H1 (cell line): ENCODE data around the gene TRIM41. TPM values are rescaled to one million over a fixed set of nuclear protein-coding genes. Genes with fewer than 3 reads are reported as not detected.

Experiments
- CTCF ChIA-PET: fragments of 300-600 bp; sonication (Branson Sonifier 250); formaldehyde crosslinking; loops from one replicate; lab custom pipeline; 2021; ENCODE audit not compliant: partially characterized antibody; lab: Charles Lee
- POLR2A ChIA-PET: fragments of 300-600 bp; sonication (Branson Sonifier 250); formaldehyde crosslinking; loops from one replicate; lab custom pipeline; 2021; ENCODE audit warnings: inconsistent platforms; ENCODE audit not compliant: partially characterized antibody; lab: Charles Lee
- DNase-seq, 2 experiments: peaks; one replicate each; pipeline versions ENCODE4 v3.0.0 to v3.0.0-alpha.2; 2010 to 2022; ENCODE audit warnings: low spot score in 2 of 2, low read depth in 1 of 2, mixed read lengths in 1 of 2
- FAIRE-seq: peaks from 2 replicates; lab custom pipeline; 2011; peaks lifted over from hg19 to GRCh38; lab: Jason Lieb, UNC
- H2AFZ ChIP-seq: 2 replicates; pipeline ENCODE4 v1.8.1; 2012; ENCODE audit warnings: low read length, inconsistent platforms
- H2AK5ac ChIP-seq: 2 replicates; pipeline ENCODE4 v1.6.1; 2013; ENCODE audit warnings: low read depth, low read length
- H2BK120ac ChIP-seq: replicated peaks from 2 replicates; pipeline ENCODE3; 2013; ENCODE audit warnings: low read depth, low read length, inconsistent platforms
- H2BK12ac ChIP-seq: 2 replicates; pipeline ENCODE4 v1.6.1; 2013; ENCODE audit warnings: low read depth, low read length
- H2BK15ac ChIP-seq: 2 replicates; pipeline ENCODE4 v1.6.1; 2013; ENCODE audit warnings: low read length
- H2BK20ac ChIP-seq: 2 replicates; pipeline ENCODE4 v1.6.1; 2013; ENCODE audit warnings: low read length
- H2BK5ac ChIP-seq: 2 replicates; pipeline ENCODE4 v1.6.1; 2013; ENCODE audit warnings: low read depth, low read length
- H3K14ac ChIP-seq: 2 replicates; pipeline ENCODE4 v1.6.1; 2013; ENCODE audit warnings: inconsistent platforms; ENCODE audit not compliant: insufficient read length
- H3K18ac ChIP-seq: 2 replicates; pipeline ENCODE4 v1.6.1; 2013; ENCODE audit warnings: low read length; ENCODE audit errors: extremely low read depth
- H3K23ac ChIP-seq: 2 replicates; pipeline ENCODE4 v1.6.1; 2013; ENCODE audit warnings: inconsistent platforms; ENCODE audit not compliant: insufficient read length
- H3K23me2 ChIP-seq: 2 replicates; pipeline ENCODE4 v1.6.1; 2013; ENCODE audit warnings: low read depth, low read length
- H3K27ac ChIP-seq: 2 replicates; pipeline ENCODE4 v1.6.1; 2011; ENCODE audit warnings: low read depth, low read length, inconsistent platforms
- H3K27me3 ChIP-seq, 4 experiments: replicated peaks in 1 of 4; 1 replicate in 1 of 4; 2 replicates in 3 of 4; pipeline versions ENCODE4 v1.6.1 to v1.8.1; 2011 to 2013; ENCODE audit warnings: low read length in 3 of 4, mild to moderate bottlenecking in 3 of 4, inconsistent platforms in 2 of 4, mixed read lengths in 2 of 4, moderate library complexity in 1 of 4; ENCODE audit not compliant: control insufficient read depth in 3 of 4, insufficient read depth in 3 of 4; ENCODE audit errors: extremely low read depth in 1 of 4
- H3K36me3 ChIP-seq, 4 experiments: 2 replicates each; pipeline versions ENCODE4 v1.6.1 to v1.8.1; 2011 to 2013; ENCODE audit warnings: mild to moderate bottlenecking in 4 of 4, low read length in 3 of 4, moderate library complexity in 2 of 4, control low read depth in 1 of 4, inconsistent platforms in 1 of 4; ENCODE audit not compliant: insufficient read depth in 4 of 4, control insufficient read depth in 2 of 4
- H3K4ac ChIP-seq: replicated peaks from 2 replicates; pipeline ENCODE3; 2013; ENCODE audit warnings: low read length, low read depth, mixed read lengths, inconsistent platforms; ENCODE audit not compliant: insufficient read length
- H3K4me1 ChIP-seq, 4 experiments: replicated peaks in 1 of 4; 1 replicate in 1 of 4; 2 replicates in 3 of 4; pipeline versions ENCODE4 v1.6.1 to v1.8.1; 2011 to 2013; ENCODE audit warnings: low read length in 3 of 4, inconsistent platforms in 2 of 4, mixed read lengths in 1 of 4; ENCODE audit not compliant: insufficient read depth in 4 of 4, control insufficient read depth in 3 of 4
- H3K4me2 ChIP-seq, 2 experiments: 2 replicates each; pipeline versions ENCODE4 v1.6.1 to v1.8.1; 2011 to 2013; ENCODE audit warnings: low read depth in 2 of 2, low read length in 2 of 2, control low read depth in 1 of 2, inconsistent platforms in 1 of 2, mild to moderate bottlenecking in 1 of 2; ENCODE audit not compliant: insufficient read depth in 1 of 2
- H3K4me3 ChIP-seq, 4 experiments: fragments of 200-600, 300-600 bp in 1 of 4; sonication (generic), shearing (Covaris generic), sonication (Bioruptor Twin) in 1 of 4; 2 replicates each; pipeline versions ENCODE4 v1.5.1 to v1.8.1; 2011 to 2016; ENCODE audit warnings: low read length in 4 of 4, low read depth in 3 of 4, control low read depth in 2 of 4, inconsistent platforms in 2 of 4, mild to moderate bottlenecking in 2 of 4, mixed read lengths in 1 of 4, moderate library complexity in 1 of 4; ENCODE audit not compliant: insufficient read depth in 2 of 4; ENCODE audit errors: extremely low read depth in 1 of 4
- H3K56ac ChIP-seq: replicated peaks from 2 replicates; pipeline ENCODE3; 2013; ENCODE audit warnings: low read depth, mild to moderate bottlenecking, mixed read lengths, low read length, inconsistent platforms; ENCODE audit not compliant: insufficient read length
- H3K79me1 ChIP-seq: 2 replicates; pipeline ENCODE4 v1.6.1; 2013; ENCODE audit warnings: low read depth, low read length, control low read depth
- H3K79me2 ChIP-seq, 2 experiments: 2 replicates each; pipeline versions ENCODE4 v1.6.1 to v1.8.1; 2012 to 2013; ENCODE audit warnings: low read length in 2 of 2, mild to moderate bottlenecking in 2 of 2, inconsistent platforms in 1 of 2; ENCODE audit not compliant: insufficient read depth in 2 of 2, control insufficient read depth in 1 of 2
- H3K9ac ChIP-seq, 4 experiments: replicated peaks in 1 of 4; 1 replicate in 1 of 4; 2 replicates in 3 of 4; pipeline versions ENCODE4 v1.6.1 to v1.8.1; 2011 to 2013; ENCODE audit warnings: low read depth in 3 of 4, low read length in 3 of 4, control low read depth in 2 of 4, mild to moderate bottlenecking in 2 of 4, moderate library complexity in 2 of 4, inconsistent platforms in 1 of 4; ENCODE audit errors: extremely low read depth in 1 of 4
- H3K9me3 ChIP-seq, 2 experiments: 2 replicates each; pipeline versions ENCODE4 v1.6.1 to v1.8.1; 2012 to 2013; ENCODE audit warnings: mild to moderate bottlenecking in 2 of 2, moderate library complexity in 2 of 2, control low read depth in 1 of 2, inconsistent platforms in 1 of 2, low read depth in 1 of 2, low read length in 1 of 2, mixed read lengths in 1 of 2; ENCODE audit not compliant: insufficient read depth in 2 of 2
- H4K20me1 ChIP-seq, 2 experiments: replicated peaks in 1 of 2; 2 replicates each; pipeline versions ENCODE3 to v1.8.1; 2011 to 2013; ENCODE audit warnings: inconsistent platforms in 2 of 2, low read length in 2 of 2, mild to moderate bottlenecking in 1 of 2; ENCODE audit not compliant: insufficient read depth in 2 of 2, control insufficient read depth in 1 of 2
- H4K5ac ChIP-seq: 2 replicates; pipeline ENCODE4 v1.6.1; 2013; ENCODE audit warnings: low read length, low read depth, mixed read lengths, inconsistent platforms; ENCODE audit not compliant: insufficient read length
- H4K8ac ChIP-seq: 2 replicates; pipeline ENCODE4 v1.8.0; 2013; ENCODE audit warnings: mild to moderate bottlenecking, moderate library complexity, low read length, inconsistent platforms; ENCODE audit not compliant: insufficient read depth; ENCODE audit errors: extremely low read depth
- H4K91ac ChIP-seq: replicated peaks from 2 replicates; pipeline ENCODE3; 2013; ENCODE audit warnings: low read length, mixed read lengths, inconsistent platforms; ENCODE audit not compliant: insufficient read length
- ASH2L ChIP-seq: fragments of 200-600, 300-600 bp; sonication (generic); IDR thresholded peaks from one replicate; pipeline ENCODE4 v1.7.1; 2017; ENCODE audit warnings: low read length
- ATF2 ChIP-seq: IDR thresholded peaks from 2 replicates; pipeline ENCODE4 v1.6.1; 2012; ENCODE audit warnings: low read length, inconsistent platforms
- BCL11A ChIP-seq, 2 experiments: IDR thresholded peaks; one replicate each; pipeline ENCODE4 v1.6.1; 2011; ENCODE audit warnings: low read depth in 2 of 2, low read length in 2 of 2, mild to moderate bottlenecking in 2 of 2
- GTF2F1 ChIP-seq: IDR thresholded peaks from 2 replicates; pipeline ENCODE4 v1.6.1; 2012; ENCODE audit warnings: low read depth, low read length, improper control_type of control experiment, borderline replicate concordance
- KDM4A ChIP-seq: IDR thresholded peaks from one replicate; pipeline ENCODE4 v1.7.1; 2012; ENCODE audit warnings: low read depth, mild to moderate bottlenecking, moderate library complexity, low read length, inconsistent platforms; ENCODE audit not compliant: severe bottlenecking
- RBBP5 ChIP-seq: IDR thresholded peaks from 2 replicates; pipeline ENCODE4 v1.7.1; 2012; ENCODE audit warnings: low read depth, mild to moderate bottlenecking, inconsistent platforms, low read length, moderate library complexity, borderline replicate concordance
- SIN3A ChIP-seq, 2 experiments: IDR thresholded peaks in 1 of 2; conservative IDR thresholded peaks in 1 of 2; 2 replicates each; pipeline ENCODE4 v1.6.1; 2011 to 2012; ENCODE audit warnings: low read length in 2 of 2, improper control_type of control experiment in 1 of 2, low read depth in 1 of 2, mild to moderate bottlenecking in 1 of 2
- SP2 ChIP-seq: IDR thresholded peaks from 2 replicates; pipeline ENCODE4 v1.6.1; 2012; ENCODE audit warnings: mild to moderate bottlenecking, low read length, inconsistent platforms
- WGBS, 2 experiments: shearing (Covaris generic) in 1 of 2; methylation state at CpG; one replicate each; pipeline versions ENCODE4 v1.1.6 to v1.1.7; 2013 to 2015; ENCODE audit warnings: low lambda C conversion rate in 2 of 2, mixed read lengths in 2 of 2, inconsistent platforms in 1 of 2, low coverage in 1 of 2, missing lambda C conversion rate in 1 of 2; ENCODE audit not compliant: insufficient replicate concordance in 2 of 2, insufficient coverage in 1 of 2, insufficient read length in 1 of 2; ENCODE audit errors: extremely low coverage in 1 of 2, missing lambda C conversion rate in 1 of 2; 5-methylcytosine and 5-hydroxymethylcytosine counted together
- polyA plus RNA-seq, 7 experiments: library from polyadenylated mRNA; depleted of rRNA in 3 of 7; stranded (reverse) in 5 of 7; unstranded in 2 of 7; fragments of >200 nt in 5 of 7; fragments of 200-250 nt in 2 of 7; gene quantifications; 1 replicate in 5 of 7; 2 replicates in 1 of 7; 4 replicates in 1 of 7; pipeline versions ENCODE4 v1.2.1 to v1.2.3, GENCODE V29; 2011 to 2013; ENCODE audit warnings: missing spikeins in 2 of 7, mixed read lengths in 2 of 7
- total RNA-seq: library from RNA; stranded (reverse); fragmentation: NEBNext Ultra II Directional; extraction: Animal tissue kit (Norgen Biotek cat#: 25700); gene quantifications from 2 replicates; pipeline ENCODE4 v1.2.1, GENCODE V29; 2021

TRIM41 gene
- total and polyA plus RNA-seq, 2 of the 8 experiments (the other 6 are each of a cell fraction or from before 2014, with no cell fraction given), result 12.9 to 21.6 TPM

DNA sequence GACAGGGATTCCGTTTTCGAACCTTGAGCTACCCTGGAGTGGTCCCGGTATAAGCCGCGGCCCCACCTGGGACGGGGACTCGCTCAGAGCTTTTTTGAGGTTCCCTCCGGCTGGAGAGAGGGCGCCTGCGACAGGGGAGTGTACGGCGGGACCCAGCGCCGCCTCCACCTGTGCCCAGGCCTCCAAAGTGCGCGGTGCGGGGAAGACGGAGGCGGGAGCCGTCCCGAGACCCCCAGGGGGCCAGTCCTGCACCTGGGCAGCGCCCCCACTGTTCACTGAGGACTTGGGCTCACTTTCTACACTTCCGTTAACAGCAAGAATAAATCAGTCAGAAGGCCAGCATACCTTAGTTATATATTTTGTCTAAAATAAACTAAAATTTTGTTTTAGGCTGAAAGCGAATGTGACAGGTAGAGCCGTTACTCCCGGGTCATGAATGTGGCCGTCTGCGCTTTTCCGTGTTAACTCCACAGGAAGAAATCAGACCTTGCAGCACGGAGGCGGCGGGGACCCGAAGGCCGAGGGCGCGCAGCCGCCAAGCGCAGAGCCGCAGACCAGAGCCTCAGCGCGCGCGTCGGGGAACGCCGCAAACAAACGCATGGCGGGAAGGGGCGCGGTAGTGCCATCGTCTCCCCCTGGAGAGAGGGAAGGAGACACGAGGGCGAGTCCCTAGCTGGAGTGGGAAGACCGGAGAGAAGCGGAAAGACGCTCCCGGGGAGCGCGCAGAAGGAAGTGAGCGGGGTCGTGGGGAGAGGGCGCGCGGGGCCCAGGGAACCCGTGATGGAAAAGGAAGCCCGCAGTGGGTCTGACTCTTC is 32.2 kb upstream of the TRIM41 start:
- ChIA-PET CTCF (interaction anchor here (0.5 to 12.3 kb wide), 10 partner anchors 9 to 628 kb away, joined by 3 to 197 read pairs (median 3); partner anchors contain the start of gene TRIM7), POLR2A (interaction anchor here (0.7 to 11.9 kb wide), 15 partner anchors 9 to 389 kb away, joined by 3 to 90 read pairs (median 4); partner anchors contain the start of genes RACK1 and TRIM7)
- no peak overlapping the region for H2BK20ac ChIP-seq
- H3K9me3 ChIP-seq, result no peaks in the 10 kb centered on the region
- no peak overlapping the region for H3K23ac ChIP-seq
- peaks cover 36% of the 10 kb centered on the region for H3K23me2 ChIP-seq
- H2BK15ac ChIP-seq, result no peak overlapping the region
- no peak overlapping the region for H2BK5ac ChIP-seq
- H3K27ac ChIP-seq, result no peak overlapping the region
- no peaks in the 10 kb centered on the region for H3K36me3 ChIP-seq
- no peaks in the 10 kb centered on the region for H3K79me1 ChIP-seq
- H4K8ac ChIP-seq, result no peak overlapping the region
- H3K56ac ChIP-seq, result no peak overlapping the region
- H4K91ac ChIP-seq, result no peak overlapping the region
- no peak for DNase-seq
- H4K5ac ChIP-seq, result no peak overlapping the region
- FAIRE-seq, result no peak
- no peak overlapping the region for H3K14ac ChIP-seq
- H4K20me1 ChIP-seq, result peaks cover 4% of the 10 kb centered on the region in 2 experiments
- H3K4me3 ChIP-seq, result peak overlapping the region; percentile 62 to 90 (median 78)
- peaks cover 15 to 34% (median 23%) of the 10 kb centered on the region in 4 experiments; a peak in 6 of 7 replicates for H3K27me3 ChIP-seq
- no peaks in the 10 kb centered on the region for H3K79me2 ChIP-seq
- peak overlapping the region; percentile 94 to 96 for H3K4me2 ChIP-seq
- 3% methylated on average over 52 of the region's 66 CpGs; no CpG with 5 or more reads in 1 of the 2 experiments for WGBS, 2 experiments
- H3K9ac ChIP-seq, result no peak overlapping the region
- H2BK12ac ChIP-seq, result no peak overlapping the region
- H3K4ac ChIP-seq, result no peak overlapping the region
- no peak overlapping the region for H2AK5ac ChIP-seq
- no peak overlapping the region; the same call in 1 of the 2 replicates for H2AFZ ChIP-seq
- peaks cover 0 to 11% (median 5%) of the 10 kb centered on the region in 4 experiments; a peak in 5 of 7 replicates for H3K4me1 ChIP-seq
- H3K18ac ChIP-seq, result peak overlapping the region; percentile 78; the same call in 1 of the 2 replicates
- no peak overlapping the region for H2BK120ac ChIP-seq
- TF ChIP-seq SIN3A (conservative IDR thresholded peaks at IDR 0.05 in 1 of 2, IDR thresholded peaks at IDR 0.05 in 1 of 2; ENCODE audit: low read depth in 1 of 2, low read length in 2 of 2) (no peak), RBBP5 (no peak), ATF2 (no peak), KDM4A (peak; percentile 47), GTF2F1 (no peak), SP2 (no peak), ASH2L (peak; percentile 31), BCL11A (IDR thresholded peaks at IDR 0.05; ENCODE audit: low read depth in 2 of 2, low read length in 2 of 2) (no peak)
